PC-9 (cell line): Measurements from ENCODE around the gene GHRH. TPM values are rescaled to one million over a fixed set of nuclear protein-coding genes. Genes with fewer than 3 reads are reported as not detected.

Source experiments
- BruUV-seq: library from RNA; stranded (reverse); fragments of 400-500 nt; replicated peaks from 2 replicates; lab custom pipeline; 2021; lab: Mats Ljungman, UMichigan
- CTCF ChIA-PET: fragments of 300-600 bp; sonication (Branson Sonifier 250); formaldehyde crosslinking; loops from one replicate; lab custom pipeline; 2022; ENCODE audit warnings: antibody characterized with exemption; lab: Charles Lee
- POLR2A ChIA-PET: fragments of 300-600 bp; sonication (Branson Sonifier 250); formaldehyde crosslinking; loops from one replicate; lab custom pipeline; 2022; ENCODE audit warnings: antibody characterized with exemption; ENCODE audit not compliant: unreplicated experiment; lab: Charles Lee
- DNase-seq, 2 experiments: peaks; one replicate each; pipeline versions ENCODE4 v3.0.0 to v3.0.0-alpha.2; 2015 to 2022; ENCODE audit warnings: mixed read lengths in 1 of 2
- H2AFZ ChIP-seq: fragments of 200-600 bp; sonication (generic); 2 replicates; pipeline ENCODE4 v1.8.1; 2017; ENCODE audit warnings: antibody characterized with exemption
- H3F3A ChIP-seq: fragments of 200-600 bp; sonication (generic); 2 replicates; pipeline ENCODE4 v1.8.1; 2017; ENCODE audit warnings: antibody characterized with exemption, mild to moderate bottlenecking, low read depth; ENCODE audit not compliant: insufficient read depth
- H3K27ac ChIP-seq: fragments of 200-600 bp; sonication (generic); 2 replicates; pipeline ENCODE4 v1.6.1; 2016; ENCODE audit warnings: mixed run types
- H3K27me3 ChIP-seq: fragments of 200-600 bp; sonication (generic); 2 replicates; pipeline ENCODE4 v1.6.1; 2016; ENCODE audit warnings: low read depth, mixed run types; ENCODE audit not compliant: insufficient read depth
- H3K36me3 ChIP-seq: fragments of 200-600 bp; sonication (generic); 2 replicates; pipeline ENCODE4 v1.6.1; 2016; ENCODE audit warnings: low read depth, mixed run types
- H3K4me1 ChIP-seq: fragments of 200-600 bp; sonication (generic); replicated peaks from 2 replicates; pipeline ENCODE4 v1.6.1; 2016; ENCODE audit warnings: mixed run types; ENCODE audit not compliant: insufficient read depth
- H3K4me2 ChIP-seq: fragments of 200-600 bp; sonication (generic); 2 replicates; pipeline ENCODE4 v1.6.1; 2017; ENCODE audit warnings: mixed run types
- H3K4me3 ChIP-seq: fragments of 200-600 bp; sonication (generic); 2 replicates; pipeline ENCODE4 v1.6.1; 2016; ENCODE audit warnings: mixed run types
- H3K79me2 ChIP-seq: fragments of 200-600 bp; sonication (generic); 2 replicates; pipeline ENCODE4 v1.6.1; 2017; ENCODE audit warnings: low read depth, mixed run types
- H3K9me2 ChIP-seq: fragments of 200-600 bp; sonication (generic); 2 replicates; pipeline ENCODE4 v1.8.1; 2017; ENCODE audit warnings: mild to moderate bottlenecking; ENCODE audit not compliant: insufficient read depth
- H3K9me3 ChIP-seq: fragments of 200-600 bp; sonication (generic); 2 replicates; pipeline ENCODE4 v1.8.1; 2016; ENCODE audit warnings: low read depth; ENCODE audit not compliant: insufficient read depth
- H4K20me1 ChIP-seq: fragments of 200-600 bp; sonication (generic); 2 replicates; pipeline ENCODE4 v1.8.1; 2017; ENCODE audit not compliant: insufficient read depth
- EZH2 ChIP-seq: fragments of 200-600 bp; sonication (generic); IDR thresholded peaks from 2 replicates; pipeline ENCODE4 v1.8.0; 2017; ENCODE audit warnings: antibody characterized with exemption, low read depth
- intact Hi-C: fragments of 100-400 bp; cut with micrococcal nuclease; formaldehyde crosslinking; loops from one replicate; pipeline ENCODE4 v1.10.0; 2022; ENCODE audit not compliant: unreplicated experiment
- total RNA-seq: library from RNA; stranded (reverse); gene quantifications from 2 replicates; pipeline ENCODE4 v1.2.3, GENCODE V29; 2021
- TF ChIP-seq, protein P1 (sequence below): fragments of 200-600 bp; sonication (generic); conservative IDR thresholded peaks from 2 replicates; pipeline ENCODE4 v1.6.1; 2017; ENCODE audit warnings: mixed run types, antibody characterized with exemption, mild to moderate bottlenecking, moderate library complexity

GHRH gene
- total RNA-seq, 1 experiment from 2014 or later = not detected

DNA sequence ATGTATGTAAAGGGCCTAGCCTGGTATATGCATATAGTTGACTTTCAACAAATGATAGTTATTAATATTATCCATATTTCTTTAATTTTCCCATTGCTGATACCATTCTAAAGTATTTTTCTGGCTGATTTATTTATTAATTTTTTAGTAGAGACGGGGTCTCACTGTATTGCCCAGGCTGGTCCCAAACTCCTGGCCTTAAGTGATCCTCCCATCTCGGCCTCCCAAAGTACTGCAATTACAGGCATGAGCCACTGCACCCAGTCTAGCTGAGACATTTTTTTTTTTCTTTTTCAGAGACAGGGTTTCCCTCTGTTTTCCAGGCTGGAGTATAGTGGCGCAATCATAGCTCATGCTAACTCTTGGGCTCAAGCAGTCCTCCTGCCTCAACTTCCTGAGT lies 52.4 kb downstream of the GHRH start:
- H3K27ac ChIP-seq = no peak overlapping the region
- no peaks in the 10 kb centered on the region for H3K79me2 ChIP-seq
- peaks cover 12% of the 10 kb centered on the region; the same call in 1 of the 2 replicates for H4K20me1 ChIP-seq
- H3K4me3 ChIP-seq = no peak overlapping the region
- no peak for DNase-seq
- no peak for TF ChIP-seq EZH2
- TF ChIP-seq, protein P1, sequence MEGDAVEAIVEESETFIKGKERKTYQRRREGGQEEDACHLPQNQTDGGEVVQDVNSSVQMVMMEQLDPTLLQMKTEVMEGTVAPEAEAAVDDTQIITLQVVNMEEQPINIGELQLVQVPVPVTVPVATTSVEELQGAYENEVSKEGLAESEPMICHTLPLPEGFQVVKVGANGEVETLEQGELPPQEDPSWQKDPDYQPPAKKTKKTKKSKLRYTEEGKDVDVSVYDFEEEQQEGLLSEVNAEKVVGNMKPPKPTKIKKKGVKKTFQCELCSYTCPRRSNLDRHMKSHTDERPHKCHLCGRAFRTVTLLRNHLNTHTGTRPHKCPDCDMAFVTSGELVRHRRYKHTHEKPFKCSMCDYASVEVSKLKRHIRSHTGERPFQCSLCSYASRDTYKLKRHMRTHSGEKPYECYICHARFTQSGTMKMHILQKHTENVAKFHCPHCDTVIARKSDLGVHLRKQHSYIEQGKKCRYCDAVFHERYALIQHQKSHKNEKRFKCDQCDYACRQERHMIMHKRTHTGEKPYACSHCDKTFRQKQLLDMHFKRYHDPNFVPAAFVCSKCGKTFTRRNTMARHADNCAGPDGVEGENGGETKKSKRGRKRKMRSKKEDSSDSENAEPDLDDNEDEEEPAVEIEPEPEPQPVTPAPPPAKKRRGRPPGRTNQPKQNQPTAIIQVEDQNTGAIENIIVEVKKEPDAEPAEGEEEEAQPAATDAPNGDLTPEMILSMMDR = no peak
- ChIA-PET POLR2A (interaction anchor here (0.6 kb wide), 1 partner anchor 308 kb away, joined by 3 read pairs; no protein-coding TSS in a partner anchor), CTCF (no interaction called here)
- H3K27me3 ChIP-seq = no peaks in the 10 kb centered on the region
- H3K36me3 ChIP-seq = peaks cover 43% of the 10 kb centered on the region
- no peaks in the 10 kb centered on the region for H3K9me3 ChIP-seq
- H3K4me2 ChIP-seq = no peak overlapping the region
- BruUV-seq = no TSS peak
- intact Hi-C loops = no loop called here
- no peaks in the 10 kb centered on the region for H3K9me2 ChIP-seq
- peaks cover 10% of the 10 kb centered on the region; the same call in 1 of the 2 replicates for H3F3A ChIP-seq
- H3K4me1 ChIP-seq = no peaks in the 10 kb centered on the region
- no peak overlapping the region for H2AFZ ChIP-seq

GRCh38 chr20:37207171-37207570 lies 54.4 kb downstream of the GHRH start:
- no peak overlapping the region for H3K27ac ChIP-seq
- no peak for TF ChIP-seq EZH2
- TF ChIP-seq, protein P1 = no peak
- H4K20me1 ChIP-seq = peaks cover 18% of the 10 kb centered on the region
- H3K4me3 ChIP-seq = no peak overlapping the region
- H3K4me1 ChIP-seq = peaks cover under 1% of the 10 kb centered on the region; the same call in 1 of the 2 replicates
- H3F3A ChIP-seq = peaks cover 5% of the 10 kb centered on the region; the same call in 1 of the 2 replicates
- no peaks in the 10 kb centered on the region for H3K9me3 ChIP-seq
- CTCF ChIA-PET = no interaction called here
- POLR2A ChIA-PET = no interaction called here
- no peak for DNase-seq
- no peak overlapping the region for H2AFZ ChIP-seq
- H3K36me3 ChIP-seq = peaks cover 44% of the 10 kb centered on the region
- no peaks in the 10 kb centered on the region for H3K9me2 ChIP-seq
- H3K27me3 ChIP-seq = no peaks in the 10 kb centered on the region
- H3K4me2 ChIP-seq = no peak overlapping the region
- H3K79me2 ChIP-seq = no peaks in the 10 kb centered on the region; the same call in 1 of the 2 replicates
- intact Hi-C loops = no loop called here
- BruUV-seq = no TSS peak

GRCh38 chr20:37205794-37206193 lies 55.8 kb downstream of the GHRH start:
- Histone ChIP-seq H3K9me2 (no peaks in the 10 kb centered on the region), H3K4me1 (peaks cover 9% of the 10 kb centered on the region), H3K4me2 (no peak overlapping the region), H3K4me3 (no peak overlapping the region), H3K27me3 (no peaks in the 10 kb centered on the region), H3K27ac (no peak overlapping the region), H3F3A (peaks cover 19% of the 10 kb centered on the region), H3K36me3 (peaks cover 50% of the 10 kb centered on the region), H4K20me1 (peaks cover 26% of the 10 kb centered on the region), H3K9me3 (no peaks in the 10 kb centered on the region), H3K79me2 (peaks cover under 1% of the 10 kb centered on the region), H2AFZ (no peak overlapping the region)
- no peak for DNase-seq
- CTCF ChIA-PET = no interaction called here
- intact Hi-C loops = no loop called here
- TF ChIP-seq EZH2 = no peak
- TF ChIP-seq, protein P1 = no peak
- BruUV-seq = no TSS peak
- POLR2A ChIA-PET = no interaction called here
